ENCODE measurements around the gene SLC27A4.

SLC27A4 gene

GRCh38 chr9:128393145-128393775 is 52.9 kb downstream of the SLC27A4 start:
- DNase-seq: no peak

- DNase-seq: no peak
Observed at GRCh38 chr9:128393970-128394369, 53.6 kb downstream of the SLC27A4 start.

DNA sequence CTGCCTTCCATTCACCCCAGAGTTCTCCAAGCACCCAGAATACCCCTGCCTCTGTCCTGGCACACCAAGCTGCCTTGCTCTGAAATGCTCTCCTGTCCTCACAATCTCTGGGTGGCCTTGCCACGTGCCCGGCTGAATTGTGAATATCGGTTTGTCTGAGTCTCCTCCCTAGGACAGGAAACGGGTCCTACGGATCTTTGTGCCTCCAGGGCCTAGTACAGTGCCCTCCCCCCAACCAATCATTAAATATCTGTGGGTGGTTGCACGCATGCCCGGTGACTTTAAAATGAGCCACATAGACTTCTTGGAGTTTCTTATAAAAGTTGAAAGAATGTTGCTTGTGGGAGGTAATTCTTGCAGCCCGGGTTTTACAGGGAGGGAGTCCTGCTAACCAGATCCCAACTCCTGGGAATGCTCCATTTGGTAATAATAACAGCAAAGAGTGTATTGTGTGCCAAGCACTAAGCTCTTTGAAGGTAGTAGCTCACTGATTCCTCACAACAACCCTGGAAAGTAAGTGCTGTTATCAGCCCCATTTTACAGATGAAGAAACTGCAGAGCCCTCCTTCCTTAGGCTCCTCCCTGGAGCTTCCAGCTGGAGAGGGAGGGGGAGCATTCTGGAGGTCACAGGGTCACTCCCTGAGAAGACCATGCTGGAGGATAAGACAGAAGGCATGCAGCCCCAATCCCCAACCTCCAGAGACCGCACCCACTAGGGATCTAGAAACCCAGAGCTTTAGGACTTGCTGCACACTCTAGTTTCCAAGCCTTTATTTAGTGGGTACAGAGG is 54.2 kb downstream of the SLC27A4 start:
- no peak for DNase-seq

DNA sequence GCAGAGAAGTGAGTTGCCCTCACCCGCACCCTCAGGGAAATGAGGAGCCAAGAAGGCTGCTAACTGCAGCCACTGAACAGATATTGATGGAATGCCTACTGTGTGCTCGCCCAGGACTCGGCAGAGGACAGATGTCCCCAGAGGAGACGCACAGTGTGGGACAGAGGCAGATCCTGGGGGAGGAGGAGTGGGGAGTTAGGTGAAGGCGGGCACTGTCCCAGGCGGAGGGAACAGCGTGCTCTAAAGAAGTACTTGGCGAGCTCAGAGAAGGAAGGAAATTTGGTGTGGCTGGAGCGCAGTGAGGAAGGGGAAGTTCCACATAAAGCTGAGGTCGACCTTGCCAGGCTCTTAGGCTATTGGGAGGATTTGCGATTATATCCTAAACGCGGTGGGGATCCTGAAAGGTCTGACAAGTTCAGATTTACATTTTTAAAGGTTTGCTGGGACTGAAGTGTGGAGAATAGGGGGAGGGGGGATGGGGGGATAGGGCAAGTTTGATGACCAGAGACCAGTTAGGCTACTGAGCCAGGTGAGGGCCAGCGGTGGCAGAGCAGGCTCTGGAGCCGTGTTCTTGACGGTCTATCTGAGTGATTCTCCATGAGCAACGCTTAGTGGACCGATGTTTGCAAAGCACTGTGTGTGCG is 56.8 kb downstream of the SLC27A4 start:
- DNase-seq: no peak

DNA sequence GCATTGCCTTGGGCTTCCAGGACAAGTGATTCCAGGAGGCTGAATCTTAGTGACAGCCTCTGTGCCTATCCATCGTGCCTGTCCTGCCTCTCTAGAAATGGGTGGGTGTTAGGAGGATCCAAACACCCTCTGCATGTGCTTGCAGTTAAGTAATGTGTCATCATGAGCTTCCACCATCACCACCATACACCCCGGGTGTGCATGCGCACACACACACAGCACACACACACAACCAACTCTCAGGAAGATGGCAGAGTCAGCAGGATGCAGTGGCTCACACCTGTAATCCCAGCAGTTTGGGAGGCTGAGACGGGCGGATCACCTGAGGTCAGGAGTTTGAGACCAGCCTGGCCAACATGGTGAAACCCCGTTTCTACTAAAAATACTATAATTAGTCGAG is 57.5 kb downstream of the SLC27A4 start:
- DNase-seq: no peak

DNA sequence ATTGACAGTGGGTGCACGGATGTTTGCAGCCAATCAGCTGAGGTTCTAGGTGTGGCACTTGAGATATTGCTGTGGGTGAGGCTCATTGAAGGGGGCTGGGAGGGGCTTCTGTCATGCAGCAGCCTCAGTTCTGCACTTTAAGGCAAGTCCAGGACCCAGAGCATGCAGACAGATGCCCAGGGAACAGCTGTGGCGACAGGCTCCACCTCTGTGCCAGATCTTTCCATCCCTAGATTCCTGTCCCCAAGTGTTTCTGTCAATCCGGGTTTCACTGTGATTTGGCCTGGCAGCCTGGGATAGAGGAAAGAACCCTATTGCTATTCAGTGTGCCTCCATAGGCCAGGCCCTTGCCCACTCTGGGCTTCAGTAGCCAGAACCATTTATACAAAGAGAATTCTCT is 59.5 kb downstream of the SLC27A4 start:
- DNase-seq: no peak

DNA sequence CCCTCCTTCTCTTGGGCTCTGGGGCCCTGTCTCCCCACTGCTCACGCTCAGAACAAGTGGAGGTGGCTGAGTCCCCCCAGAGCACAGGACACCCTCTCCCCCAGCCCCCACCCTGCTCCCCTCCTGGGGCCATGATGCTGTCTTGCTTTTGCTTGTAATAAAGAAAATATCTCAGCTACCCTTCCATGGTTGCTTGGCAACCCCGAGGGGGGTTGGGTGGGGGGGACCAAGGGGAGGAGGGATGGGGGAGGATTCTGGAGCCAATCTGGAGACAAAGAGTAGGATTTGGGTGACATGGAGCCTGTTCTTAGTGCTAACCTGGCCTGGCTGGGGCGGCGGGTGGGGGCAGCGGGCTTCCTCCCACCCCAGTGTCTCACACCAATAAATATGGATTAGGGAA is 64.2 kb downstream of the SLC27A4 start:
- no peak for DNase-seq

GRCh38 chr9:128405077-128405779 is 64.9 kb downstream of the SLC27A4 start:
- no peak for DNase-seq

DNA sequence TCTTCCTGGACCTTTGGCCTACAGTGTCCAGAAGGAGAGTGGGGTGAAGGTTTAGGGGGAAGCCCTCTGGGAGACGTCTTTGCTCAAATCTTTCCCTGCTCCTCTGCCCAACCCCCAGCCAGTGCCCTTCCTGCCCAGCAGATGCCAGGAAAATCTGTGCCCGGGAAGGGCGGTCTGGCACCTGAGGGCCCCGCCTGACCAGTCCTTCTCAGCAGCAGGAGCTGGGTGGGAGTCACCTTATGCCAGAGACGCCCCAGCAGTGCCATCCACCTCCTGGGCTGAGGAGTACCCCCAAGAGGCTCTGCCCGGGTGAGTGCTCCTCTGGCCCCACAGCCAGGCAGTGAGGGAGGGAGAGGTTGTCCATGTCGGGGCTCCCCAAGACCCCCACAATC is 65.4 kb downstream of the SLC27A4 start:
- no peak for DNase-seq

DNA sequence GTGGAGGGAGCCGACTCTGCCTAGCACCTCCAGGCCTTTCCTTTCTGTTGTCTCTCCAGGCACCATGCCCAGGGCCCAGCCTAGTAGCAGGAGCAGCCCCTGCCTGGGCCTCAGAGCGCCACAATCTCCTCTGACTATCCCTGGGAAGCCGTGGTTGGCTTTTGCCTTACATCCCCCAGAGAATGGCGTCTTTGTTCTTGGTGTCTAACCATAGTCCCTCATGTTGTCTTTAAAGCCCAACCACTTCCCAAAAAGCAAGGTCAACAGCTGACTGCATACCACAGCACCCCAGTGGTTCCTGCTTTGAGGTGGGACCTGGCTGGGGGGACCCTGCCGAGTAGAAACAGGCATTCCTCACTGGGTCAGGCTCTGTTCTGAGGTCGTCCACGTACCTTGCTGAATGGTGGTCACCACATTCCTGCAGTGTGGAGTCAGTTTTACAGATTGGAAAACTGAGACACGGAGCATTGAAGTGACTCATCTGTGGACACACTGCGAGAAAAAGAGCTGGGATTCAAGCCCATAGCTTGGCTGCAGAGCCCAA is 66.6 kb downstream of the SLC27A4 start:
- no peak for DNase-seq

GRCh38 chr9:128408963-128409431 is 68.7 kb downstream of the SLC27A4 start:
- no peak for DNase-seq

DNA sequence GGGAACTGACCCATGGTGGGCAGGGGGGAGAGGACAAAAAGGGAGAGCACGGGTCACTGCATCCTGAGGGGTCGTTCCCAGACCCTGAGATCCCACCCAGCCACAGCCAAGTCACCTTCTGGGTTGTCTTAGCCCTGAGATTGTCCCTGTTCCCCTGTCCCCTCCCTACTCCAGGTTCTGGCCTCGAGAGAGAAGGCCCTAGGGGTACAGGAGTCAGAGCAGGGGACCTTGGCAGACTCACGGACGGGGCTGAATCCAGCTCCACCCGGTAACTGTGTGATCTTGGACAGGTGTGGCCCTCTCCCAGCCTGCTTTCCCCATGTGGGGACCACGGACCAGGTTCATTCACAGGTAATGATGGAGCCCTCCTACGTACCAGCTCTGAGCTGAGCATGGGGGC is 69.1 kb downstream of the SLC27A4 start:
- no peak for DNase-seq

DNA sequence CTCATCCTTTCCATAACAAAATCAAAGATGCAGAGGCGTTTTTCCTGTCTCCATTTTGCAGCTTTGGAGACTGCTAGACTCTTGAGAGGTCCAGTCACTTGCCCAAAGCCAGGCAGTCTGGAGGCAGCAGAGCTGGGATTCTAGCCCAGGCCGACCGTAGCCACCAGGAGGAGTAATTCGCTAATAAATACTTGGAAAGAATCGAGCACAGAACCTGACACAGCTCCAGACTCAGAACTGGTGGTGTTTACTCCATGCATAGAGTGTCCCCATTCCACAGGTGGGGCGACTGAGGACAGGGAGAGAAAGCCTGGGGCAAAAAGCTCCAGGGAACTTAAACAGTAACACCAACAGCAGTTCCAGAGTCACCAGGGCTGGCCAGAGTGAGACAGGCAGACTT is 69.7 kb downstream of the SLC27A4 start:
- no peak for DNase-seq
